Measurements from ENCODE around the gene SLC8A2.

The SLC8A2 gene

GRCh38 chr19:47507012-47507411 is 35.3 kb upstream of the SLC8A2 start:
- no peak overlapping the region for H3K4me3 ChIP-seq (ENCODE audit: low read depth, low read length)
- DNase-seq (ENCODE audit: low read depth), result no peak

DNA sequence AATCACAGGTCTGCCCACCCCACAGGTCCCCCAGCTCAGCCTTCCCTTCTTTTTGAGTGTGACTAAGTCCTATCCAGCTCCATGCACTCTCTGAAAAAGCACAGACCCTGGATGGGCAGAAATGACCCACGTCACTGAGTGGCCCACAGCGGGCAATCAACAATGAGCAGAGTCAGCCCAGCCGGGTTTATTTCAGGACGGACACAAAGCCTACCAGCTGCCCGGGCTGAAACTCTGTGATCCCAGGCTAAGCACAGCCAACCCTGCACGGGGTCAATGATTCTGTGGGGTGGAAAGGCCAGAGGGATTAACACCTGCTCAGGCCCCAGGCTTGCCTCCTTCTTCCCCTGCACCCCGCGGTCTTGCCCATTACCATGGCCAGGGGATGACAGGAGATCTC is 34.8 kb upstream of the SLC8A2 start:
- DNase-seq (ENCODE audit: low read depth), result no peak
- H3K4me3 ChIP-seq (ENCODE audit: low read depth, low read length), result no peak overlapping the region

DNA sequence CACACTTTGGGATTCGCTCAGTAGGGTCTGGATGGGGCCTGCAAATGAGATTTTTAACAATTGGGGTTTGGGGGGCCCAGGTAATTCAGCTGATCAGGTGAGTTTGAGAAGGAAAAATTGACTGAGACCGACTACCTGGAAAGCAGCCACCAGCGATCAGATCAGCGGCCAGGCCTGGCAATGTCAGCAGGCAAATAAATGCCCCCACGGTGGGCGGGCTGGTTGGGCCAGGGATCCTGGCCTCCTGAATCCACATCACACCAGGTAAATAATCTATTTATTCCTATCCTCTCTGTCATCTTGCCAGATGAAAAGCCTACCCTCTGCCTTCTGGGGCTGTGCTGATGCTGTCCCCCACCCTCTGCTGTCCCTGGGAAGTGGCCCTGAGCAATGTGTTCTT is 33.8 kb upstream of the SLC8A2 start:
- no peak for DNase-seq (ENCODE audit: low read depth)
- H3K4me3 ChIP-seq (ENCODE audit: low read depth, low read length), result no peak overlapping the region

- DNase-seq (ENCODE audit: low read depth), result no peak
- H3K4me3 ChIP-seq (ENCODE audit: low read depth, low read length), result no peak overlapping the region
Observed at GRCh38 chr19:47503826-47504150, 32.1 kb upstream of the SLC8A2 start.

DNA sequence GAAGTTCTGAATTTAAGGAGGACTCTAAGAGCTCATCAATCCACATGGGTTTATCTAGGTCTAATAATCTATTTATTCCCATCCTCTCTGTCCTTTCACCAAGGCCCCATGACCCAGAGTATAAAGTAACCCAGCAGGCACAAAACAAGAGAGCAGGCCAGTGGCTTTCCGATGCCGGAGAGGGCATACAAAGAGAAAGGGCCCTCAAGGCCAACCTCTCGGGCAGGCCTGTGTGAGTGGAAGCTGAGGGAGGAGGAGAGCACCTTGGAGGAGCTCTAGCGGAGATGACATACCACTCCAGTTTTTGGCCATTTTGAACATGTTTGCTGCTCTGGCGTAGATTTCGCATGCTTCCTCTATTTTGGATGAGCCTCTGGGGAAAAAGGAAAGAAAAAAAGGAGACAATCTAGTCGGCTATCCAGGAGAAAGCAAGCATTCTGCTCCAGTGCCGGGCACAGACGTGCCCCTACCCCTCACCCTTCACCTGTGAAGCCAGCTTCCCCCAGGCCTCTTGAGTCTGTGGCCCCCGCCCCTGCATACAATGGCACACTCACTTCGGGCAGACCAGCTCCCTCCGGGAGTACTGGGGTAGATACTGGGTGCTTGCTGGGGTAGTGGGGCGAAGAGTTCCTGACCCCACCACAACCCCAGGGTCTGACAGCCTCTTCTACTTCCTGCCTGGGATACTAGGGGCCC is 31.6 kb upstream of the SLC8A2 start:
- no peak for DNase-seq (ENCODE audit: low read depth)
- no peak overlapping the region for H3K4me3 ChIP-seq (ENCODE audit: low read depth, low read length)

- no peak overlapping the region for H3K4me3 ChIP-seq (ENCODE audit: low read depth, low read length)
- no peak for DNase-seq (ENCODE audit: low read depth)
Observed at GRCh38 chr19:47499863-47500830, 28.5 kb upstream of the SLC8A2 start.

GRCh38 chr19:47499371-47499770 is 27.7 kb upstream of the SLC8A2 start:
- no peak for DNase-seq (ENCODE audit: low read depth)
- H3K4me3 ChIP-seq (ENCODE audit: low read depth, low read length), result no peak overlapping the region

DNA sequence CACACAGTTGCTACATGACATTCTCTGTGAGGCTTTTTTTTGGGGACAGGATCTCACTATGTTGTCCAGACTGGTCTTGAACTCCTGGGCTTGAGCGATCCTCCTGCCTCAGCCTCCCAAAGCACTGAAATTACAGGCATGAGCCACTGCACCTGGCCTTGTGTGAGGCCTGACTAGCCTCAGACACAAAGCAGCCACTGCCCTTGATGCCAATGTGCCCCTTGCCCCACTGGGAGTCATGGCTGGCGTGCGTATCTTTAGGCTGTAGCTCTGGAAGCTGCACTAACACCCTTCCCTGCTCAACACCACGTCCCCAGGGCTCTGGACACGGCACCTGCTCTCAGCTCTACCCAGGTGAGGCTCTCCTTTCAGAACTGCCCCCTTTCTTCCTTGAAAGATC is 26.9 kb upstream of the SLC8A2 start:
- no peak for DNase-seq (ENCODE audit: low read depth)

GRCh38 chr19:47497821-47498520 is 26.3 kb upstream of the SLC8A2 start:
- no peak for DNase-seq (ENCODE audit: low read depth)
- no peak overlapping the region for H3K4me3 ChIP-seq (ENCODE audit: low read depth, low read length)

More for the DNA sequence above, 26.9 kb upstream of the SLC8A2 start:
- H3K4me3 ChIP-seq (ENCODE audit: low read depth, low read length), result no peak overlapping the region

DNA sequence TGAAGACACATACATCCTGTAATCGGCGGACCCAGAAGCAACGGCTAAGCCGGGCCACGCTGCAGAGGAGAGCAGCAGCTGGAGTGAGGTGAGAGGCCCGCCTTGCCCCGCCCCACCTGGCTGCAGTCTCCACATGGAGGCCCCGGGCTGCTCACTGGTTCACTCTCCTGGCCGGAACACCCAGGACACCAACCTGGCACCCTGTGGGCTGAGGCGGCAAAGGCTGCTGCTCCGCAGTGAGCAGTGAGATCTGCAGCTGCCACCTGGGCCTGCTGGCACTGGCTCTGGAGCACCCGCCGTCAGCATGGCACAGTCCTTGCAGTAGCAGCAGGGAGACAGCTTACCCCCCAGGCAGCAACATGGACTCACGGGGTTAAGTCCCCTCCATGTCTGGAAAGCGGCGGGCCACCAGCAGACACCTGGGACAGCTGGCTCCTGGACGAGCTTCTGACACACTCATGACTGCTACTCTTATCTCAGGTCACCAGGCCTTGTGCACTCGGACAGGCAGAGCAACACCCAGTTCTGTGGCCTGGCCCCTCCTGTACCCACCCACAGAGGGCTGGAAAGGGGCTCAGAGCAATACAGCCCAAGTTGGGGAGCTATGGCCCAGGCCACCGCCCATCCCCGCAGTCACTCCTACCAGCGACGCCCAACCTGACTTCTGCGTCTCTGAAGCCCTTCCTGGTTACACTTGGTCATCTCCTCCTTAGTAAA is 25.5 kb upstream of the SLC8A2 start:
- no peak overlapping the region for H3K4me3 ChIP-seq (ENCODE audit: low read depth, low read length)
- no peak for DNase-seq (ENCODE audit: low read depth)

DNA sequence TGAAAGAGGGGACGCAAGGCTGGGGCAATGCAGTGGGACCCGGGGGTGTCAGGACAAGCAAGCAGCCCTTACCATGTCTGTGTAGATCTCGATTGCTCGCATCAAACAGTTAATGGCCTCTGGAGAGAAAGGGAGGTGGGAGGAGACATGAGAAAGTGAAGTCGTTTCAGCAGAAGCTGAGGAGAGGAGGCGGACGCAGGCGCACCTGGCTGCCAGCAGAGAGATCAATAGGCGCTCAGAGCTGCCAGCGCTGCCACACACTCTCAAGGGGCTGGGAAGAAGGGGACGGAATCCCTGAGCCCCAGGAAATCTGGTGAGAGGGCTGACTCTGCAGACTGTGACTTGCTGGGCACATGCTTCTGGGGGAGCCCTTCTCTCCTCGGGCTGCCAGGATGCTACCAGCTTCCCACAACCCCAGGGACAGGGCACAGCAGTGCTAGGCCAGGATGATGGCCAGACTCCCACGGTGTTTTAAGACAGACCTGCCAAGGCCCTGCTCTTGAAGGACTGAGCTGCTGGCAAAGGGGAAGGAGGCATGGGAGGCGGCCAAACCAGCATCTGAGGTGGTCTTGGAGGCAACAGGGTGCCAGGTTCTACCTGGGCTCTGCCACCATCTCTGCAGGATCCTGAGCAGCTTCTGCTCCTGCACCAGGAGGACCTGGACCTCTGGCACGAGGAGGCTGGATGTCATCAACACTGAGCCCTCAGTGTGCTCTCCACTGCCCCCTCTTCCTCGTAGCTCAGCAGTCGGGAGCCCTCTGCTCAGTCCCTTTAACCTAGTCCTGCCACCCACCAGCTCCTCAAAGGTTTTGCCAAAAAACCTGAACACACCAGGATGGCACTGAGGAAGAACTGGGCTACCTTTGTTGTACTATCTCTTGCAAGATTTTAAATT is 24.0 kb upstream of the SLC8A2 start:
- no peak for DNase-seq (ENCODE audit: low read depth)
- no peak overlapping the region for H3K4me3 ChIP-seq (ENCODE audit: low read depth, low read length)

- H3K4me3 ChIP-seq (ENCODE audit: low read depth, low read length), result no peak overlapping the region
- DNase-seq (ENCODE audit: low read depth), result no peak
Observed at GRCh38 chr19:47494729-47495128, 23.0 kb upstream of the SLC8A2 start.

DNA sequence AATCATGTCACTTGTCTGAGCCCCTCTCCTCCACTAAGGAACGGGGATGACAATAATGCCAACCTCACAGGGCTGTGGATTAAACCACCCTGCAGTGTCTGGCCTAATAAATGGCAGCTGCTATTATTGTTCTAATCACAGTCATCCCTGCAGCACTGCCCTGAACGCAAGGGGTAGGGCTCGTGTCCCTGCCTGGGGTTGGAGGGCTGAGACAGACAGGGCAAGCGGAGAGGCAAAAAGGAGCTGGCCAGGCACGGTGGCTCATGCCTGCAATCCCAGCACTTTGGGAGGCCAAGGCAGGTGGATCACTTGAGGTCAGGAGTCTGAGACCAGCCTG is 22.5 kb upstream of the SLC8A2 start:
- no peak for DNase-seq (ENCODE audit: low read depth)
- H3K4me3 ChIP-seq (ENCODE audit: low read depth, low read length), result no peak overlapping the region

DNA sequence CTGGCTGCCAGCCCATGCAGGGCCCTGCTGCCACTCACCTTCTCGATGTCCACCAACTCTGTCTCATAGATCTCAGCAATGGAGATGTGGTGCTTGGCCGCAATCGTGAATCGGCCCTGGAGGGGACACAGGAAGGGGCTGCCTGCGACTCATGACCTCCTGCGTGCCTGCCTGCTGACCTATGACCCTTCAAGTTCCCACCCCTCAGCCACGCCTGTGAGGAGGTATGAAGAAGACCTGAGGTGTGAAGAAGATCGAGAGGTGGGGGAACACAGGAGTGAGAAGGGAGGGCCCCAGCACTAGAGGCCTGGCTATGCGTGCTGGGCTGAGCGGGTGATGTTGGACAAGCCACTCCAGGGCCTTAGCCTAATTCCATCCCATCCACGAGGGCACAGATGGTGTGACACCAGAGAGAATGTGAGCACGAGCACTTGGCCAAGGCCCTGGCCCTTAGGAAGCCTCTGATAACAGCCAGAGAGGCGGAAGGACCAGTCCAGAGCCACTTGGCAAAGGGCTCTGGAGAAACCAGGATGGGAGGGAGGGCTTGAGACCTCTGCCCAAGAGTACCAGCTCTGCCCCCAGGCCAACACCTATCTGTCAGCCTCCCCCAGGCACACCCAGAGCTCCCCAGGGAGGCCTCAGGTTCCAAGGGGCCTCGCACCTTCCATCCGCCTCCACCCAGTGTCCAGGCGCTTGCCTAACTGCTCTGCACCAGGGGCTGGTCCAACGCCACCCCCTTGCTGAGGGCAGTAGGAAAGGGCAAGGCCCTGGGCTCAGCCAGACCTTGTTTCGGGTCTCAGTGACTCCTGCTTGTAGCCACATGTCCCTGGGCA is 21.9 kb upstream of the SLC8A2 start:
- no peak for DNase-seq (ENCODE audit: low read depth)
- H3K4me3 ChIP-seq (ENCODE audit: low read depth, low read length), result no peak overlapping the region

DNA sequence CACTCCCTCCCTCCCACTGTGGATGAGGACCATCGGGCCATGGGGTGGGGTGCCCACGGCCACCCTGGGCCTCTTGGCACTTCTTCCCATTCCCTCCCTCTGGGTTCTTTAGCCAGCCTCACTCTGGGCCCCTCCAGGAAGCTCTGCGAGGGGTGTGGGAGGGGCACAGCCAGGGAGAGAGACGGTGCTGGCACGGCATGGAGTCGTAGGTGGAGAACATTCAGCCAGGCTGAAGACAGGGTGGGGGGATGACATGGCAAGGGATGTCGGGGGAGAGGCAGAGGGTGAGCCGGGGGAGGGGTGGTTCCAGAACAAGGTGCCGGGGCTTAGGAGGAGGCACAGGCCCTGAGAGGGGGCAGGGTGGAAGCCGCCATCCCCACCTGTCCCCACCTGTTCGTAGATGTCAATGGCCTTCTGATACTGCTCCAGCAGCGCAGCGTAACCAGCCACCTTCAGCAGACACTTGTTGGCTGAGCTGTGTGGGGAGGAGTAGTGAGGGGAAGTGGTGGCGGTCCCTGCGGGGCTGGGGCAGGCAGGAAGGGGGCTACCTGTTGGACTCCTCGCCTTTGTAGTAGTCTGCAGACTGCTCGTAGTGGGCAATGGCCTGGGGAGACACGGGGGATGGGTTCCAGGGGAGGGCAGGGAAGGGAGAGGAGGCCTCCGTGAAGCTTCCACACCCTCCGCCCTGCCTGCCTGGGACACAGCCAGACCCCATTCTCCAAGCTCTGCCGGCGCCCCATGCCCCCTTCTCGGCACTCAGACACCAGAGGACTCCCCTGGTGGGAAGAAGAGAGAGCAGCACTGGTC is 21.1 kb upstream of the SLC8A2 start:
- DNase-seq (ENCODE audit: low read depth), result no peak
- no peak overlapping the region for H3K4me3 ChIP-seq (ENCODE audit: low read depth, low read length)

DNA sequence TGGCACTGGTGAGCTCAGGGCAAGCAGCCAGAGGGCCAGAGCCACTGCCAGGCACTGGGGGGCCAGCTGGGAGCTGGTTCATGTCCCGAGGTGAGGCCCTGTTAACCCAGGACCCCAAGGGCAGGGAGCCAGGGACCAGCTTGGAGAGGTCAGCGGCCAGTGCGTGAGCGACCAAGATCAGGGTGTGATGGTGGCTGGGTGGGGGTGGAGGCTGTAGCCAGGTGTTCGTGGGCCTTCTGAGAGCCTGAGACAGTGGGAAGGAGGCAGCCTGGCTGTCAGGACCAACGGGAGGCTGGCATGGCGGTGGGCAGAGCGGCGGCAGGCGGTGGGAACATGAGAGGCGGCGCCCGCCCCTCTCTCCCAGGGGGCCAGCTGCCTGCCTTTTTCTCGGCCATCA is 20.4 kb upstream of the SLC8A2 start:
- DNase-seq (ENCODE audit: low read depth), result no peak
- H3K4me3 ChIP-seq (ENCODE audit: low read depth, low read length), result no peak overlapping the region

GRCh38 chr19:47491358-47492136 is 19.9 kb upstream of the SLC8A2 start:
- DNase-seq (ENCODE audit: low read depth), result no peak
- no peak overlapping the region for H3K4me3 ChIP-seq (ENCODE audit: low read depth, low read length)

Measured in skeletal muscle cell (primary cell).